BJ (cell line): Measurements from ENCODE around the gene SEC16A. TPM values are rescaled to one million over a fixed set of nuclear protein-coding genes. Genes with fewer than 3 reads are reported as not detected.

Source experiments
- CTCF ChIA-PET: fragments of 350-600 bp; formaldehyde crosslinking; extraction: SDS; loops from one replicate; lab custom pipeline; 2021; ENCODE audit warnings: antibody characterized with exemption, inconsistent platforms; lab: Yijun Ruan, JAX
- POLR2A ChIA-PET: fragments of 300-600 bp; sonication (Branson Sonifier 250); formaldehyde crosslinking; extraction: SDS; loops from one replicate; lab custom pipeline; 2021; ENCODE audit warnings: antibody characterized with exemption; lab: Charles Lee
- DNase-seq: peaks from one replicate; pipeline ENCODE4 v3.0.0-alpha.2; 2011; ENCODE audit warnings: low read depth
- H3K27me3 ChIP-seq: 2 replicates; pipeline ENCODE4 v1.6.0; 2011; ENCODE audit warnings: low read length; ENCODE audit not compliant: control insufficient read depth, insufficient read depth
- H3K36me3 ChIP-seq: 2 replicates; pipeline ENCODE4 v1.5.1; 2011; ENCODE audit warnings: low read length; ENCODE audit not compliant: control insufficient read depth, insufficient read depth
- H3K4me3 ChIP-seq: 2 replicates; pipeline ENCODE4 v1.5.1; 2011; ENCODE audit warnings: low read depth, mild to moderate bottlenecking, control low read depth, low read length
- CTCF ChIP-seq: IDR thresholded peaks from 2 replicates; pipeline ENCODE4 v1.5.1; 2011; ENCODE audit warnings: low read depth, mild to moderate bottlenecking, control low read depth, inconsistent platforms, low read length, moderate library complexity; ENCODE audit not compliant: insufficient read depth
- polyA plus RNA-seq: library from polyadenylated mRNA; depleted of rRNA; stranded (reverse); fragments of >200 nt; gene quantifications from 2 replicates; pipeline ENCODE4 v1.2.3, GENCODE V29; 2011

SEC16A gene
- polyA plus RNA-seq, 1 experiment, result 24.4 TPM

GRCh38 chr9:136517012-136517743, 34.3 kb upstream of the SEC16A start:
- no peak for TF ChIP-seq CTCF
- Histone ChIP-seq H3K36me3 (peaks cover 40% of the 10 kb centered on the region), H3K27me3 (no peaks in the 10 kb centered on the region), H3K4me3 (no peak overlapping the region)
- no peak for DNase-seq
- POLR2A ChIA-PET, result no interaction called here
- CTCF ChIA-PET, result interaction anchor here (0.7 kb wide), 1 partner anchor 19 kb away, joined by 4 read pairs; no protein-coding TSS in a partner anchor

GRCh38 chr9:136516191-136516654, 33.4 kb upstream of the SEC16A start:
- no peak for DNase-seq
- H3K27me3 ChIP-seq, result no peaks in the 10 kb centered on the region
- H3K36me3 ChIP-seq, result peaks cover 48% of the 10 kb centered on the region
- ChIA-PET CTCF (interaction anchor here (0.6 to 1.0 kb wide), 3 partner anchors 12 to 325 kb away, joined by 3 to 4 read pairs (median 4); no protein-coding TSS in a partner anchor), POLR2A (no interaction called here)
- no peak for TF ChIP-seq CTCF
- H3K4me3 ChIP-seq, result no peak overlapping the region

- ChIA-PET POLR2A (no interaction called here), CTCF (interaction anchor here (1.0 kb wide), 1 partner anchor 13 kb away, joined by 4 read pairs; no protein-coding TSS in a partner anchor)
- TF ChIP-seq CTCF, result no peak
Measured at GRCh38 chr9:136515276-136515675, 32.4 kb upstream of the SEC16A start.

GRCh38 chr9:136514022-136514714, 31.3 kb upstream of the SEC16A start:
- POLR2A ChIA-PET, result no interaction called here
- peaks cover 63% of the 10 kb centered on the region for H3K36me3 ChIP-seq
- CTCF ChIA-PET, result interaction anchor here (0.7 to 0.9 kb wide), 2 partner anchors 27 to 1715 kb away, joined by 3 read pairs; no protein-coding TSS in a partner anchor
- TF ChIP-seq CTCF, result no peak
- DNase-seq, result no peak
- no peak overlapping the region for H3K4me3 ChIP-seq
- no peaks in the 10 kb centered on the region for H3K27me3 ChIP-seq

More at GRCh38 chr9:136515276-136515675, 32.4 kb upstream of the SEC16A start:
- Histone ChIP-seq H3K36me3 (peaks cover 54% of the 10 kb centered on the region), H3K4me3 (no peak overlapping the region), H3K27me3 (no peaks in the 10 kb centered on the region)
- DNase-seq, result no peak

GRCh38 chr9:136513191-136513590, 30.4 kb upstream of the SEC16A start:
- Histone ChIP-seq H3K4me3 (no peak overlapping the region), H3K27me3 (no peaks in the 10 kb centered on the region), H3K36me3 (peaks cover 59% of the 10 kb centered on the region)
- ChIA-PET CTCF (interaction anchor here (0.9 kb wide), 1 partner anchor 26 kb away, joined by 3 read pairs; no protein-coding TSS in a partner anchor), POLR2A (no interaction called here)
- TF ChIP-seq CTCF, result no peak
- no peak for DNase-seq
